GM08714 (cell line): ENCODE results near the gene RABGAP1L.
A peak's percentile ranks its signal among the peaks of the same experiment; 100 is the strongest.
"Not testable (repeated sequence)": the region's sequence is repeated elsewhere in the genome, so short reads cannot be mapped to it uniquely, and the experiment has no call there.

Source experiments
- H3K4me3 ChIP-seq: fragments of 200-500 bp; sonication (Bioruptor generic); 2 replicates; pipeline ENCODE4 v1.5.1; 2014; ENCODE audit warnings: mild to moderate bottlenecking, low read length, inconsistent platforms
- ZNF274 ChIP-seq: IDR thresholded peaks from 2 replicates; pipeline ENCODE4 v1.6.1; 2012; ENCODE audit warnings: mild to moderate bottlenecking, low read depth, low read length

RABGAP1L gene

DNA sequence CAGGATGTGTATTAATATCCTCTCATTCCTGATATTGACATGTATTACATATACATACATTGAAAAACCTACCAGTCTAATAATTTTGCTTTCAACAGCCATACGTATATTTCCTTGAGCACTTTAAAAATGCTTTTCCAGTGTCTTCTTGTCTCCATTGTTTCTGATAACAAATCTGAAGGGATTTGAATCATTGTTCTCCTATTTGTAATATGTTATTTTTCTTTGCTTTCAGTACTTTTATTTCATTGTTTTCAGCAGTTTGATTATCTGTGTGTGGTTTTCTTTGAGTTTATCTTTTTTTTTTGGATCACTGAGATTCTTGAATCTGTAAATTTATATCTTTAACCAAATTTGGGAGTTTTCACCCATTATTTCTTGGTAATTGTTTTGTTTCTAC lies 65.3 kb downstream of the RABGAP1L start:
- no peak overlapping the region for H3K4me3 ChIP-seq
- TF ChIP-seq ZNF274 = no peak

DNA sequence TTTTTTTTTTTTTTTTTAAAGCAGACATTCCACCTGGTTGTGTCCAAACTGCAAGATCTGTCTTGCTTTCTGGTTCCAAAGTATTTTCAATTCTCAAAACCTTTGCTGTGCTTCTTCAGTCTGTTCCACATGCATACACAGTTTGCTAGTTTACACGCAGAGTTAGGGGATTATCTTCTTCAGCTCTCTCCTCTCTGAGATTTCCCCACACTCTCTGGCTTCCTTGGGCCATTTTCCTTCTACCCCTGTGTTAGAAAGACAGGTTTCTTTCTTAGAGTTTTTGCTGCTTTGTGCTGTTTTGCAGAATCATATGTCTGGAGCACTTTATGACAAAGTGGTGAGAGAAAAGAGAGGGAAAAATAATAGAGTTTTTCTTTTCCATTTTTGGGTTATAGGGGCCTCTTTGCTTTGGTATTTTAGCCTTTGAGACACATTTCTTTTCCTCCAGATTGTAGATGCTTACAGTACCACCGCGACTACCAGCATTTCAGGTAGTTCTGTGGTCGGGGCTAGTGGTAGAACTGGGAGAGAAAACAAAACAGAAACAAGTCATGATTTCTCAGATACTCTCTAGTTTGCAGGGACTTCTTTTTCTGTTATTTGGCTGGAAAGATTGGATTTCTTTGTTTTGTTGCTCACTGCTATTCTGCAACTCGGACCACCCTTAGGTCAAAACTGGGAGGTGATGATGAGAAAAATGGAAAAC lies 66.3 kb downstream of the RABGAP1L start:
- TF ChIP-seq ZNF274 = no peak
- peak overlapping the region; percentile 31; the same call in 1 of the 2 replicates for H3K4me3 ChIP-seq

DNA sequence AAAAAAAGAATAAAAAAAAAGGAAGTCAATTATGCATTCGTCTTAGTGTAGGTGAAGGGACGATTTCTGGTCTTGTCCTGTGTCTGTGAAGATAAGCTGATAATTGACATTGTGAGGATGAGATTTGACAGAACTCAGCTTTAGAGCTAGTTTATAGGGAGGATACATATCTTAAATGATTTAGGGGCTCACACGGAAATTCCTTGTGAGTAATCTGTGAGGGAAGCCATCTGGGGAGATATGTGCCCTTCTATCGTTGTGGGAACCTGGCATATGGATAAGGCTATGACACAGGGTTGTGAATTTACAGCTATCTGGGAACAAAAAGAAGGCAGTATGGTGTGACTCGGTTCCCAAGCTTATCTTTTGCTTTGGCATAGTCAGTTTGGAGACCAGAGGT lies 71.1 kb downstream of the RABGAP1L start:
- no peak overlapping the region for H3K4me3 ChIP-seq
- TF ChIP-seq ZNF274 = no peak

DNA sequence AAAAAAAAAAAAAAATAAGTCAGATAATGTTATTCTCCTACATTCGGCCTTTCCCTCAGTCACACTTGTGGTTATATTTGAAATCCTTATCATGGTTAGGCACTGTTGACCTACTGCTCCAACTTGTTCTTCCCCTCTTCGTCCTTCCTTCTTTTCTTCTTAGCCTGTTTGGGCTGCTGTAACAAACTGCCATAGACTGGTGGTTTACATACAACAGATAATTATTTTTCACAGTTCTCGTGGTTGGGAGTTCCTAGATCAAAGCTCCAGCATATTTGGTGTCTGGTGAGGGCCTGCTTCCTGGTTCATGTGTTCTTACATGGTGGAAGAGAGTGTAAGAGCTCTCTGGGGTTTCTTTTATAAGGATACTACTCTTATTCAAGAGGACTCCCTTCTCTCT lies 73.4 kb downstream of the RABGAP1L start:
- no peak overlapping the region for H3K4me3 ChIP-seq
- TF ChIP-seq ZNF274 = no peak

DNA sequence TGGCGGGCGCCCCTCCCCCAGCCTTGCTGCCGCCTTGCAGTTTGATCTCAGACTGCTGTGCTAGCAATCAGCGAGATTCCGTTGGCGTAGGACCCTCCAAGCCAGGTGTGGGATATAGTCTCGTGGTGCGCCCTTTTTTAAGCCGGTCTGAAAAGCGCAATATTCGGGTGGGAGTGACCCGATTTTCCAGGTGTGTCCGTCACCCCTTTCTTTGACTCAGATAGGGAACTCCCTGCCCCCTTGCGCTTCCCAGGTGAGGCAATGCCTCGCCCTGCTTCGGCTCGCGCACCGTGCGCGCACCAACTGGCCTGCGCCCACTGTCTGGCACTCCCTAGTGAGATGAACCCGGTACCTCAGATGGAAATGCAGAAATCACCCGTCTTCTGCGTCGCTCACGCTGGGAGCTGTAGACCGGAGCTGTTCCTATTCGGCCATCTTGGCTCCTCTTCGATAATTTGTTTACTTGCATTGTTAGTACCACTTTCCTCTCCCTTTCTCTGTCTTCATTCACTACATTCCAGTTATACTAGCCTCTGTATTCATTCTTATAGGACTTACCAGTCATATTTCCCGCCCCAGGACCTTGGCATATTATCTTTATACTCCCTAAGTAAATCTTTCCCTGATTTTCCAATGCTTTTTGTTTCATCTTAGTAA lies 79.7 kb downstream of the RABGAP1L start:
- H3K4me3 ChIP-seq = not testable (repeated sequence)

DNA sequence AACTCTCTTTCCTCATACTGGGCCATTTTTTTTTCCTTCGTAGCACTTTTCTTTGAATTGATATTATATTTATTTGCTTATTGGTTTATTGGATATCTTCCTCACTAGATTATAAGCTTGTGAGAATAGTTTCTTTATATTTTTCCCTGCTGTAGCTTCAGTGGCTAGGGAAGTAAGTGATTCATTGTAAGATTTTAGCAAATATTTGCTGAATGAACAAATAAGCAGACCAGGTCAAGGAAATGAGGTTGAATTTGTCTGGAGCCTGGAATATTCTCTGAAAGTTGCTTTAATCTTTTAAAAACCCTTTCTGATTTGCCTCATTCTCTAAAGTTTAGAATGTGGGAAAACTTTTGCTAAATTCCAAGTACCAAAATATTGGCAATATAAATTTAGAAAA lies 80.2 kb downstream of the RABGAP1L start:
- TF ChIP-seq ZNF274 = no peak
- no peak overlapping the region for H3K4me3 ChIP-seq

DNA sequence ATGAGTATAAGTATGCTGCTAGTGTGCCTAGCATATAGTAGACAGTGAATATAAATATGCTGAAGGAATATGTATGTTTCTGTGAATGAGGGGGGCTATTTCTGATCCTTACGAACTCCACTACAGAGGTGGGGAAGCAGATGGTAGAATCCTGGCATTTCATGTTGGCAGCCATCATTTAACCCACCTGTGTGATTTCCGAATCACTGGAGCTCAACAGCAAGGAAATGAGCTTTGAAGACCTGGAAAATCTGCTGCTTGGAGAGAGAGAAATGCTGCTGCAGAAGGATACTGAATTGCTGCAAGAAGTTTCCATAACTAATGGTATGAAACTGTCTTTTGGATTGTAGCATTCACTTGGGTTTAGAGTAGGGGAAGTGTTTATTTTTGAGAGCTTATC lies 83.5 kb downstream of the RABGAP1L start:
- H3K4me3 ChIP-seq = no peak overlapping the region
- TF ChIP-seq ZNF274 = no peak

DNA sequence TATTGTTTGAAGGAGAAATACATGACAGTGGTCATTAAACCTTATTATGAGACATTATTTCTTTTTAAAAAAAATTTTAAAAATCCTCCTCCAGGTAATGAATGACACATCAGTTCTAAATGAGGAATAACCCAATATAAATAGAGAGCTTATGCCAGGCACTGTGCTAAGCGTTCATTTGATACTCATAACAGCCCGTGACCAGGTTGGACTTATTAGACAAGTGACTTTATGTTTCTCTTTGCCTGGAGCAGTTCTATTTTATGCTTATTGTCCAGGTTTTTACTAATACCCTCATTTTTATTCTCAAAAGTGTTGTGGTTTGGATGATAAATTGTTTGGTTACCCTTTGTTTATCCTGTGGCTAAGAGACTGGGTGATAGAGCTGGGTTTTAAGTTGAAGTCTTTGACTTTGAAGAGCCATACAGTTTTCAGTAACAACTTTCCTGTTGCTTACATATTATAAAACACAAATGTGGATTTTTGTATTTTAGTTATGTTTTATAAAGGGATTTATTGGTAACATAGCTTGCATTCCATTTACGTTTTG lies 84.2 kb downstream of the RABGAP1L start:
- no peak overlapping the region for H3K4me3 ChIP-seq
- no peak for TF ChIP-seq ZNF274

DNA sequence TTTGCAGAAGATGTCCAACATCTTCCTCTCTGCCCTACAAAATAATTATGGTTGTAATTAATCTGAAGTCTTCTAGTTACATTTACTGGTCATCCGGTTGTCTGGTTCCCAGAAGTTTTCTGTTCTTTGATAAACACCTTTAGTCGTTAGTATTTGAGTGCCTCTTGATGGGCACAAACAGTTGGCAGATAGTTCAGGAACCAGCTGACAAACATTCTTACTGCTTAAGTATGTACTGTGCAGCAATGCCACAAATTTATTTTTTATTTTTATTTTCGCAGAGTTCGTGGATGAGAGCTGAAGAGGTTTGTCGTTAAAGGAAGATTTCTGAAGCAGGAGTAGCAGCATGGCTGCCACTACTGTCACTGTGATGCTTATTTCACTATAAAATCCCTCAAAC lies 84.7 kb downstream of the RABGAP1L start:
- H3K4me3 ChIP-seq = no peak overlapping the region
- TF ChIP-seq ZNF274 = no peak

DNA sequence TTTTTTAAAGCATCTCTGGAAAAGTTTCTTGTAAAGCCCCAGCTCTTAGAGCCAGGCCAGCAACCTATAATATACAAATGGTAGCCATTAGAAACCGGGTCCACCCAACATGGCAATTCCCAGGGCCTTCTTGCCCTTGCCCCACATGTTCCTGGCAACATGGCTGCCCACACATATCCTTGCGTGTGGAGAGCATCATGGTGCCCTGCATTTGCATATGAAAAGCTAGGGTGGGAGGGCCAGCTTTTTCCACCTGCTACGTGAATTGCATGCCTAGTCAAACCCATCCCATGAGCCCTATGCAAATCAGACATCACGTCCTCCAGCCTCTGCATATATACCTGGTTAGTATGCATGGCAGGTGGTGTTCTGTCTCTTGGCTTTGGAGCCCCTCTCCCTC lies 88.2 kb downstream of the RABGAP1L start:
- TF ChIP-seq ZNF274 = no peak

DNA sequence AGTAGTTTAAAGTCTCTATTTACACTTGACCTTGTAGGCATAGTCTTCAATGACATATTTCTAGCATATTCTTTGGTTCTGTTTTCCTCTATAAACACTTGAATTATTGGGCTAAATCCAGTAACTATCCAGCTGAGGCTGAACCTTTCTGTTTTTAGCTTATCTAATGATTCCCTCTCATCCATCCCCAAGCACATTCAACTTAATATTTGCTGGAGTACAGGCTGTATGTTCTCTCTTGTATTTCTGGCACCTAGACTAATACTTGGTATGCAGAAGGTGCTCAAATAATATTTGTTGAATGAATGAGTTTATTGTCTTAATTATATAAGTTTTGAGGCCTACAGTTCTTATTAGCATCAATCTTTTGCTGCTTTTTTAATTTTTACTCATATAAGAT lies 88.7 kb downstream of the RABGAP1L start:
- no peak for TF ChIP-seq ZNF274
- H3K4me3 ChIP-seq = no peak overlapping the region

More for the DNA sequence above, 88.2 kb downstream of the RABGAP1L start:
- H3K4me3 ChIP-seq = no peak overlapping the region

DNA sequence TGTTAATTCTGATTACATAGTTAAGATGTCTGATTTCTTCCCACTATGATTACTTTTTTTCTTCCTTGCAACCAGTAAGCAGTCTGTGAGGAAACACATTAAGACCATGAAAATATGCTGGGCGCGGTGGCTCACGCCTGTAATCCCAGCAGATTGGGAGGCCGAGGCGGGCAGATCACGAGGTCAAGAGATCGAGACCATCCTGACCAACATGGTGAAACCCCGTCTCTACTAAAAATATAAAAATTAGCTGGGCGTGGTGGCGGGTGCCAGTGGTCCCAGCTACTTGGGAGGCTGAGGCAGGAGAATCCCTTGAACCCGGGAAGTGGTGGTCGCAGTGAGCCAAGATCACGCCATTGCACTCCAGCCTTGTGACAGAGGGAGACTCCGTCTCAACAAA lies 97.1 kb downstream of the RABGAP1L start:
- not testable (repeated sequence) for H3K4me3 ChIP-seq

DNA sequence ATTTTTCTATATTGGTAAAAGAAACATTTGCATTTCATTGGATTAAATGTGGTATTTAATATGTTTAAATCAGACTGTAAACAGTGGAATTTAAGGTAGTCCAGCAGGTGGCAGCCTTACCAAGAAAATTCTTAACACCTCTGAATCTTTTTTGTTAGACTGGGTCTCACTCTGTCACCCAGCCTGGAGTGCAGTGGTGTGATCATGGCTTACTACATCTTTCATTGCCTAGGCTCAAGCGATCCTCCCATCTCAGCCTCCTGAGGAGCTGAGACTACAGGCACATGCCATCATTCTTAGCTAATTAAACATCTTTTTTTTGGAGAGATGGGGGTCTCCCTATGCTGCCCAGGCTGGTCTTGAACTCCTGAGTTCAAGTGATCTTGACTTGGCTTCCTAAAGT lies 98.8 kb downstream of the RABGAP1L start:
- no peak overlapping the region for H3K4me3 ChIP-seq
- TF ChIP-seq ZNF274 = no peak

DNA sequence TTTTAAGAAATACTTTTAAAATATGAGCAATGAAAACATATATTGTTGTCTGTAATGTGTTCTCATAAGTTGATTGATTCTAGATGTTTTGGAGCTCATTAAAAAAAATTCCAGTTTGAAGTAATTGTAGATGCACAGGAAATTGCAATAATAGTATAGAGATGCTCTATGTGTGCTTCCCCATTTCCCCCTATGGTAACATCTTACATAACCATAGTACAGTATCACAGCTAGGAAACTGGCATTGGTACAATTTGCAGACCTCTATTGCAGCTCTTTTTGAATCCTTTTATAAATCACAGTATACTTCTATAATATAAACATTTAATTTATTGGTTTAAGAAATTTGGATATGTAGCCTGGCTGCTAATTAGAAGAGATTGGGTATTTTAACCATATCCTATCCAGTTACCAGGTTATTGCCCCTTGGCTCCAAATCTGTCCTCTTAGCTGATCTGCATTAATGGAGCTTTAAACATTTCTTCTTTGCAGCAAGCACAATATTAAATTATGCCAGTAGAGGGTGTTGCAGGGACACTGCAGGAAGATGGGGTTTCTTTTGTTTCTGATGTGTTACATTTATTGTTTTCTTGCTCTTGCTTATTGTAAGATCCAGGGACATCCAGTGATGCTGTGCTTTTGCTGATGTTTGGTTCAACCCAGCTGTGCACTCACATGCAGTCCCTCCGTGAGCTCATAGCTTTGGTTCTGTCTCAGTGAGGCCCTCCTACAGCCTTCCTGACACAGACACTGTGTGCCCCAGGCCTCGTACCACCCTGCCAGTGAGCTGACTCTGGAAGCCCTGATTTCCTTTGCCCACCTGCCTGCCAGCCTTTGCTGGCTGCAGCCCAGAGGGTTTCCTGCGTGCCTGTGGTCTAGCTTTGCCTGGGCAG lies 103.3 kb downstream of the RABGAP1L start:
- no peak for TF ChIP-seq ZNF274
- H3K4me3 ChIP-seq = no peak overlapping the region

DNA sequence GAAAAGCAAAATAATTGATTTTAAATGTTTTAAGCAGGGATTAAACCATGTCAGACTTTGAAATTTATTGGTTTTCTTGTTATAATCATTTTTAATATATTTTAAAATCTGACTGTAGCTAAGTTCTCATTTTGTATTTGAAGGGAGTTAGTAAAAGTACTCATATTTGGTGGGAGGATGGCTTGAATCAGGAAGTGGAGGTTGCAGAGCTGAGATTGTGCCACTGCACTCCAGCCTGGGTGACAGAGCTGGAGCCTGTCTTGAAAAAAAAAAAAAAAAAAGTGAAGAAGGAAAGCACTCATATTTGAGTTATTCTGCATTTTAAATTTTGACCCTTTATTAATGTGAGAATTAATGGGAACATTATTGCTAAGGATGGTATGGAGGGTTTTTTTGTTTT lies 106.0 kb downstream of the RABGAP1L start:
- TF ChIP-seq ZNF274 = no peak

More for the DNA sequence above, 106.0 kb downstream of the RABGAP1L start:
- H3K4me3 ChIP-seq = no peak overlapping the region
